ENCODE data around the gene MRTFA.

DNA sequence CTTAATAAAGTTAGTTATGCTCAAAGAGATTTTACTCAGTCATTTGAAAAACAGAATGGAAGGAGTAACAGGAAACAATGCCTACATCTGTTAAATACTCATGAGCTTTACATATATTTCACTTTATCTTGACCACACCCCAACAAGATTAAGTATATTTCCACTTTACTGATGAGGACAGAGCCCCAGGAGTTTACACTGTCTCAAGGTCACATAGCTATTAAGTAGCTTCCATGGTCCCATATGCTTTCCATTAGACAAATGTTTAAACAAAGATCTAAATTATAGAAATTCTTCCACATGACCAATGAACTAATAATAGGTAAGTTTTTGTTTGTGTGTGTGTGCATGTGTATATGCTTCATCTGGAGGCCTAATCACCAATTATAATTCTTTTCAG, 30.2 kb downstream of the MRTFA start:
- TF ChIP-seq NFRKB (IDR thresholded peaks at IDR 0.05) (no peak), ARNT (IDR thresholded peaks at IDR 0.05) (no peak), SP1 (IDR thresholded peaks at IDR 0.05) (no peak)
